GM12874 (cell line): ENCODE measurements around the gene KAZN.

Experiments used
- TF ChIP-seq, protein P1 (sequence below): IDR thresholded peaks from 2 replicates; pipeline ENCODE4 v1.5.1; 2011; ENCODE audit warnings: low read depth, mild to moderate bottlenecking, control low read depth, low read length, moderate library complexity; ENCODE audit not compliant: insufficient read depth

Gene KAZN

DNA sequence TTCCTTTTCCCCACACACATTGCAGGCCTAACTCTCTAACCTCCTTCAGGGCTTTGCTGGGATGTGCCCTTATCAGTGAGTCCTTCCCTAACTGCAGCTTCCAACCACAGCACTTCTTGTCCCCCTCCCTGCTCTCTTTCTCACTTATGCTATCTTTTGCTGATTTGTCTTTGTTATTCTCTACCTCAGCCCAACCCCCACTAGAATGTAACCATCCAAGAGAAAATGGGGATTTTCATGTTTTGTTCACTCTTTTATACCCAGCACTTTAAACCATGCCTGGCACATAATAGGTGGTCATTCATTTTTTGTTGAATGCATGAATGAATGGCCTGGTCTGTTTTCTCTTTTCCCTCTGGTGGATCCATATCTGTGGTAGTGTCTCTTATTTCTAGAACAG, 243.5 kb downstream of the KAZN start:
- TF ChIP-seq, protein P1, sequence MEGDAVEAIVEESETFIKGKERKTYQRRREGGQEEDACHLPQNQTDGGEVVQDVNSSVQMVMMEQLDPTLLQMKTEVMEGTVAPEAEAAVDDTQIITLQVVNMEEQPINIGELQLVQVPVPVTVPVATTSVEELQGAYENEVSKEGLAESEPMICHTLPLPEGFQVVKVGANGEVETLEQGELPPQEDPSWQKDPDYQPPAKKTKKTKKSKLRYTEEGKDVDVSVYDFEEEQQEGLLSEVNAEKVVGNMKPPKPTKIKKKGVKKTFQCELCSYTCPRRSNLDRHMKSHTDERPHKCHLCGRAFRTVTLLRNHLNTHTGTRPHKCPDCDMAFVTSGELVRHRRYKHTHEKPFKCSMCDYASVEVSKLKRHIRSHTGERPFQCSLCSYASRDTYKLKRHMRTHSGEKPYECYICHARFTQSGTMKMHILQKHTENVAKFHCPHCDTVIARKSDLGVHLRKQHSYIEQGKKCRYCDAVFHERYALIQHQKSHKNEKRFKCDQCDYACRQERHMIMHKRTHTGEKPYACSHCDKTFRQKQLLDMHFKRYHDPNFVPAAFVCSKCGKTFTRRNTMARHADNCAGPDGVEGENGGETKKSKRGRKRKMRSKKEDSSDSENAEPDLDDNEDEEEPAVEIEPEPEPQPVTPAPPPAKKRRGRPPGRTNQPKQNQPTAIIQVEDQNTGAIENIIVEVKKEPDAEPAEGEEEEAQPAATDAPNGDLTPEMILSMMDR, result no peak

DNA sequence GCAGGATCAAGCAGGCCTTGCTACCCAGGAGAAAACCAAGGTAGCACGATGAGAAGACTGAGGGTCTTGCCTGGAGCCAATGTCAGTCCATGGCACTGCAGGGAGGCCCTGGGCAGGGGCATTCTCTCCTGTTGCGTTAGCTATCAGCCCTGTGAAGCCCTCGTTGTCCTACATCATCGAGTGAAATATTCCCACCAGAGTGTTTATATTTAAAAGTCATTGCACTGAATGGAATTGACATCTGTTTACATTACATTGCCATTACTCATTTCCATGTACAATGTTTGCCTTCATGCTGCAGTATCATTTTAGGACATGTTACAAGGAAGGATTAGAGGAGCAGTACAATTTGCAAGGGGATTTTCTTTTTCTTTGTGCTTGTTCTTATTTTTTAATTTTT, 243.9 kb downstream of the KAZN start:
- TF ChIP-seq, protein P1, result no peak

DNA sequence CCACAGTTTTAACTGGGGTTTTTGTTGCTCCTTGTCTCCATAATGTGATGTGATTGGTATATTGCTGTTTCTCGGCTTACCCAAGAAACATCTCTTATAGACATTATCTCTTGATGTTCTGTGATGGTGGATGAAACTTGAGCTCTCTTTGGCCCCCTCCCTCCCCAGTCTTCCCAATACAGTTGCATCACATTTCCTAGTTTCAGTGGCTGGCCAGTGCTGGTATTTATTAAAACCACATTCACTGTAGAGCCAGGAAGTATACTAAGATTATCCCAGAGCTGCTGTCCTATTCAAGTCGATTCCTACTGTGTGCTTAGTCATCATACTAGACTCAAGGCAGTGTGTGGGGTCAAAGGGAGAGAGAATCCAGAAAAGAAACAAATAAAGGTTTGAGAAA, 244.4 kb downstream of the KAZN start:
- TF ChIP-seq, protein P1, result no peak

DNA sequence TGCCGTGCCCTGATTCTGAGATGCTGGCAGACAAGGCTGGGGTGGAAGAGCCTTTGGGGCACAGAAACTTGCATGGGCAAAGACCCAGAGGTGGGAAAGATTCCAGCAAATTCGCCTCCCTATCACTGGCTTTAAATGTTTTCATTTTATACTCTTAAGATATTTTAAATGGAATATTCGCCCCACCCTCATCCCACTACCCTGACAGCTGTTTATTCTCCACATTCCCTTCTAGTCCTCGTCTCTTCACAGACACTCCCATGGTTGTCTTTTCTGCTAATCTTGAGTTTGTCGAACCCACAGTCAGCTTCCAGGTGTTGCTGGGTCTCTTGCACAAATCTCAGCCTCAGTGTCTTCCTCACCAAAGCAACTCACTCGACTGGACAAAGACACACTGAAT, 245.0 kb downstream of the KAZN start:
- TF ChIP-seq, protein P1, result no peak

DNA sequence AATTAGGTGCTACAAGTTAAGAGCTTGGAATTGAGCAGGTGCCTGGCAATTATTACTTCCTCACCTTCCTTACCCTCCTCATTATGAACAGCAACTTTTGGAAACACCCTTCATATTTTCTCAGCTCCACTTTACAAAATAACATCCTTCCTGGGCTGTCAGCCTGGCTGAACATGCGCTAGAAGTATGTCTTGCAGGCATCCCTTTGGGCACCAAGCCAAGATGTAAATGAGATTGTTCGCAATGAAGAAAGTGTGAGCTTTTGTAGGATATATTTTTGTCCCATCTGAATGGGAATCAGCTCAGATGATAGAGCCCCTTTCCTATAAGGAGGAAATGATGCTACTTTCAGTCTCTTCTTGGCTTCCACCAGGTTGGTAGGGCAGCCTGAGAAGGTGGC, 245.9 kb downstream of the KAZN start:
- TF ChIP-seq, protein P1, result no peak

DNA sequence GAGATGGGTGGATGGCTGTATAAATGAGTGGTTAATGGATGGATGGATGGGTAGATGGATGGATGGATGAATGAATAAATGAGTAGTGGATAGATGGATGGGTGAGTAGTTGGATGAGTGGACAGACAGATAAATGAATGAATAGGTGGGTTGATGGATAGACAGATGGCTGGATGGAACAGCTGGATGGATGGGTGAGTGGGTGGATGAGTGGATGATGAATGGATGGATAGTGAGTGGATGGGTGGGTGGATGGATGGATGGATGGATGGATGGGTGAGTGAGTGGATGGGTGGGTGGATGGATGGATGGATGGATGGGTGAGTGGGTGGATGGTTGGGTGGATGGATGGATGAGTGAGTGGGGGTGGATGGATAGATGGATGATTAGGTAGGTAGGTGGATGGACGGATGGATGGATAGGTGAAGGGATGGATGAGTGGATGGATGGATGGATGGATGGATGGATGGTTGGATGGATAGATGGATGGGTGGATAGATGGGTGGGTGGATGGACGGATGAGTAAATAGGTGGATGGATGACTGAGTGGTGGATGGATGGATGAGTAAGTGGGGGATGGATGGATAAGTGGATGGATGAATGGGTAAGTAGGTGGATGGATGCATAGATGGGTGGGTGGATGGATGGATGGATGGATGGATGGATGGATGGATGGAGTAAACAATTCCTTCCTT, 246.6 kb downstream of the KAZN start:
- TF ChIP-seq, protein P1, result no peak

DNA sequence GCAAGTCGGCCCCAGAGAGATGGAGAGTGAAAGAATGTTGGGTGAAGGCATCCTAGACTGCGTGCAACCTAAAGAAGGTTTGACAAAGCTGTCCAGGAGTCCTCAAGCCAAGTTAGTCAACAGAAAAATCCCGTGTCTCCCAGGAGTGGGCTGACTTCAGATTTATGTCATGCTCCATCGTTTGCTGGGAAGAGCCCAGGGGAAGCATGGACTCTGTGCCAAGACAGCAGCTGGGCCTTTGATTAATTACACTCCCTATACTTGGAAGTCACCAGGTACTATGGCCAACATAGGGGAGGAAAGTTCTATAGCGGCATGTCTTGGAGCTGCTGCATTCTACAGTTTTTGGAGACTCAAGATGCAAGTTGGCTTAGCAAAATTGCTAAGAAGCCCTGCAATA, 247.4 kb downstream of the KAZN start:
- TF ChIP-seq, protein P1, result no peak
